HG02763 (cell line): ENCODE measurements around the gene NUFIP2.
"Not testable (repeated sequence)": the region's sequence is repeated elsewhere in the genome, so short reads cannot be mapped to it uniquely, and the experiment has no call there.

Experiments
- ATAC-seq: cut with Tn5 transposase; IDR thresholded peaks from one replicate; pipeline ENCODE4 v1.9.1; 2021; ENCODE audit warnings: mild to moderate bottlenecking, moderate library complexity; ENCODE audit not compliant: unreplicated experiment

Gene NUFIP2

GRCh38 chr17:29293890-29294579 is at the start of gene NUFIP2:
Gene NUFIP2 (minus strand): TSS chr17:29294148. CDS start chr17:29294059, 89 bp downstream.
- peak; percentile 83 for ATAC-seq

GRCh38 chr17:29342158-29342765 is 48.3 kb upstream of the NUFIP2 start:
- no peak for ATAC-seq

GRCh38 chr17:29341726-29342125 is 47.8 kb upstream of the NUFIP2 start:
- ATAC-seq: no peak

- not testable (repeated sequence) for ATAC-seq
These were observed 45.1 kb upstream of the NUFIP2 start for GRCh38 chr17:29339016-29339415.

GRCh38 chr17:29331708-29332085 is 37.7 kb upstream of the NUFIP2 start:
- ATAC-seq: no peak

- no peak for ATAC-seq
These were observed 37.2 kb upstream of the NUFIP2 start for GRCh38 chr17:29331075-29331707.

- ATAC-seq: no peak
These were observed 33.5 kb upstream of the NUFIP2 start for GRCh38 chr17:29327412-29327811.

GRCh38 chr17:29326023-29326813 is 32.3 kb upstream of the NUFIP2 start:
- ATAC-seq: no peak

- ATAC-seq: no peak
These were observed 28.4 kb upstream of the NUFIP2 start for GRCh38 chr17:29322363-29322762.

GRCh38 chr17:29303386-29303785 is 9.4 kb upstream of the NUFIP2 start:
- no peak for ATAC-seq

- ATAC-seq: no peak
These were observed 5.1 kb upstream of the NUFIP2 start for GRCh38 chr17:29299031-29299430.

GRCh38 chr17:29295420-29295819 is 1.5 kb upstream of the NUFIP2 start:
- no peak for ATAC-seq

- no peak for ATAC-seq
These were observed 592 bp upstream of the NUFIP2 start for GRCh38 chr17:29294580-29294900.

- no peak for ATAC-seq
These were observed 707 bp downstream of the NUFIP2 start for GRCh38 chr17:29292992-29293889.

- no peak for ATAC-seq
These were observed 1.6 kb downstream of the NUFIP2 start for GRCh38 chr17:29292071-29292991.

GRCh38 chr17:29291163-29291752 is 2.7 kb downstream of the NUFIP2 start:
- no peak for ATAC-seq

- no peak for ATAC-seq
These were observed 4.1 kb downstream of the NUFIP2 start for GRCh38 chr17:29289852-29290251.

- ATAC-seq: no peak
These were observed 10.0 kb downstream of the NUFIP2 start for GRCh38 chr17:29283961-29284360.

- ATAC-seq: no peak
These were observed 10.5 kb downstream of the NUFIP2 start for GRCh38 chr17:29283496-29283895.
